Measurements from ENCODE around the gene CTCFL. TPM values are rescaled to one million over a fixed set of nuclear protein-coding genes. Genes with fewer than 3 reads are reported as not detected.
A peak's percentile ranks its signal among the peaks of the same experiment; 100 is the strongest.

The CTCFL gene
- total RNA-seq, 2 experiments from 2014 or later = 0.63 TPM; not detected in 1

GRCh38 chr20:57462781-57463180 lies 62.2 kb downstream of the CTCFL start:
- no TSS peak for BruUV-seq (replicated peaks)
- Histone ChIP-seq H3K4me1 (ENCODE audit: insufficient read depth, low read length, poor library complexity, severe bottlenecking) (peaks cover 46% of the 10 kb centered on the region), H3K9me3 (ENCODE audit: low read length) (no peaks in the 10 kb centered on the region), H3K9me2 (ENCODE audit: insufficient read depth, low read length) (no peaks in the 10 kb centered on the region), H2AFZ (ENCODE audit: low read length) (no peak overlapping the region), H3K27ac (ENCODE audit: low read depth, low read length, poor library complexity, severe bottlenecking) (peak overlapping the region; percentile 36), H4K20me1 (ENCODE audit: insufficient read depth, low read length) (no peaks in the 10 kb centered on the region), H3K36me3 (ENCODE audit: insufficient read depth, low read length) (no peaks in the 10 kb centered on the region), H3K4me2 (ENCODE audit: low read length) (no peak overlapping the region), H3K4me3 (ENCODE audit: low read depth, low read length, poor library complexity, severe bottlenecking) (no peak overlapping the region), H3K79me2 (ENCODE audit: insufficient read depth, low read depth, low read length) (no peaks in the 10 kb centered on the region)
- intact Hi-C loops (cut with micrococcal nuclease; ENCODE audit: unreplicated experiment) = no loop called here
- DNase-seq (ENCODE audit: low spot score) = no peak
- ChIA-PET CTCF (ENCODE audit: unreplicated experiment) (no interaction called here), POLR2A (interaction anchor here (0.6 kb wide), 1 partner anchor 30 kb away, joined by 3 read pairs; no protein-coding TSS in a partner anchor)
- TF ChIP-seq CTCF (conservative IDR thresholded peaks at IDR 0.05; ENCODE audit: low read length) (no peak), EZH2phosphoT487 (IDR thresholded peaks at IDR 0.05; ENCODE audit: borderline replicate concordance, low read depth, low read length) (no peak)

GRCh38 chr20:57461726-57462125 lies 63.2 kb downstream of the CTCFL start:
- no peaks in the 10 kb centered on the region for H3K9me3 ChIP-seq (ENCODE audit: low read length)
- no peaks in the 10 kb centered on the region for H3K79me2 ChIP-seq (ENCODE audit: insufficient read depth, low read depth, low read length)
- no peaks in the 10 kb centered on the region for H4K20me1 ChIP-seq (ENCODE audit: insufficient read depth, low read length)
- peaks cover 41% of the 10 kb centered on the region for H3K4me1 ChIP-seq (ENCODE audit: insufficient read depth, low read length, poor library complexity, severe bottlenecking)
- ChIA-PET POLR2A (no interaction called here), CTCF (ENCODE audit: unreplicated experiment) (no interaction called here)
- H3K4me3 ChIP-seq (ENCODE audit: low read depth, low read length, poor library complexity, severe bottlenecking) = no peak overlapping the region
- no TSS peak for BruUV-seq (replicated peaks)
- no peak for DNase-seq (ENCODE audit: low spot score)
- H3K9me2 ChIP-seq (ENCODE audit: insufficient read depth, low read length) = no peaks in the 10 kb centered on the region
- no peak overlapping the region for H3K27ac ChIP-seq (ENCODE audit: low read depth, low read length, poor library complexity, severe bottlenecking)
- no peak overlapping the region for H2AFZ ChIP-seq (ENCODE audit: low read length)
- no peaks in the 10 kb centered on the region for H3K36me3 ChIP-seq (ENCODE audit: insufficient read depth, low read length)
- intact Hi-C loops (cut with micrococcal nuclease; ENCODE audit: unreplicated experiment) = no loop called here
- no peak for TF ChIP-seq EZH2phosphoT487 (IDR thresholded peaks at IDR 0.05; ENCODE audit: borderline replicate concordance, low read depth, low read length)
- no peak for TF ChIP-seq CTCF (conservative IDR thresholded peaks at IDR 0.05; ENCODE audit: low read length)
- H3K4me2 ChIP-seq (ENCODE audit: low read length) = no peak overlapping the region

GRCh38 chr20:57460781-57461465 lies 64.0 kb downstream of the CTCFL start:
- Histone ChIP-seq H4K20me1 (ENCODE audit: insufficient read depth, low read length) (no peaks in the 10 kb centered on the region), H3K4me2 (ENCODE audit: low read length) (no peak overlapping the region), H3K79me2 (ENCODE audit: insufficient read depth, low read depth, low read length) (no peaks in the 10 kb centered on the region), H3K27ac (ENCODE audit: low read depth, low read length, poor library complexity, severe bottlenecking) (no peak overlapping the region), H3K9me2 (ENCODE audit: insufficient read depth, low read length) (no peaks in the 10 kb centered on the region), H3K4me3 (ENCODE audit: low read depth, low read length, poor library complexity, severe bottlenecking) (no peak overlapping the region), H3K4me1 (ENCODE audit: insufficient read depth, low read length, poor library complexity, severe bottlenecking) (peaks cover 33% of the 10 kb centered on the region), H3K36me3 (ENCODE audit: insufficient read depth, low read length) (no peaks in the 10 kb centered on the region), H3K9me3 (ENCODE audit: low read length) (no peaks in the 10 kb centered on the region), H2AFZ (ENCODE audit: low read length) (no peak overlapping the region)
- no peak for TF ChIP-seq CTCF (conservative IDR thresholded peaks at IDR 0.05; ENCODE audit: low read length)
- TF ChIP-seq EZH2phosphoT487 (IDR thresholded peaks at IDR 0.05; ENCODE audit: borderline replicate concordance, low read depth, low read length) = no peak
- POLR2A ChIA-PET = no interaction called here
- CTCF ChIA-PET (ENCODE audit: unreplicated experiment) = no interaction called here
- BruUV-seq (replicated peaks) = no TSS peak
- intact Hi-C loops (cut with micrococcal nuclease; ENCODE audit: unreplicated experiment) = no loop called here
- no peak for DNase-seq (ENCODE audit: low spot score)

All from OCI-LY7 (cell line).